HepG2 (cell line): ENCODE measurements around the gene PPP1R7. TPM values are rescaled to one million over a fixed set of nuclear protein-coding genes. Genes with fewer than 3 reads are reported as not detected.

Experiments used
- AFF4 ChIP-seq: sonication (generic); formaldehyde crosslinking; IDR thresholded peaks from 2 replicates; pipeline ENCODE4 v1.4.0; 2020; ENCODE audit warnings: missing genetic modification reagents
- CENPT ChIP-seq: sonication (generic); formaldehyde crosslinking; IDR thresholded peaks from 2 replicates; pipeline ENCODE4 v1.8.0; 2022; ENCODE audit warnings: low read depth, mild to moderate bottlenecking, moderate library complexity, missing genetic modification reagents
- HDAC2 ChIP-seq: sonication (generic); formaldehyde crosslinking; IDR thresholded peaks from 2 replicates; pipeline ENCODE4 v1.4.0; 2020; ENCODE audit warnings: missing genetic modification reagents
- MYC ChIP-seq: sonication (generic); formaldehyde crosslinking; IDR thresholded peaks from 2 replicates; pipeline ENCODE4 v1.9.0; 2021; ENCODE audit warnings: missing genetic modification reagents, borderline replicate concordance
- NCOR1 ChIP-seq: fragments of 200-600 bp; sonication (generic); IDR thresholded peaks from 2 replicates; pipeline ENCODE4 v1.7.0; 2017; ENCODE audit warnings: antibody characterized with exemption, low read length, borderline replicate concordance
- NPAS2 ChIP-seq: sonication (generic); formaldehyde crosslinking; IDR thresholded peaks from 2 replicates; pipeline ENCODE4 v1.8.0; 2022; ENCODE audit warnings: mild to moderate bottlenecking, missing genetic modification reagents, borderline replicate concordance
- POGK ChIP-seq: sonication (generic); formaldehyde crosslinking; conservative IDR thresholded peaks from 2 replicates; pipeline ENCODE4 v1.8.0; 2022; ENCODE audit warnings: mild to moderate bottlenecking, moderate library complexity, missing genetic modification reagents
- ZBTB7A ChIP-seq: sonication (generic); formaldehyde crosslinking; IDR thresholded peaks from 2 replicates; pipeline ENCODE4 v1.8.0; 2022; ENCODE audit warnings: mild to moderate bottlenecking, missing genetic modification reagents
- ZFP90 ChIP-seq: sonication (generic); formaldehyde crosslinking; IDR thresholded peaks from 2 replicates; pipeline ENCODE4 v1.8.0; 2022; ENCODE audit warnings: missing genetic modification reagents, mild to moderate bottlenecking, inconsistent platforms, borderline replicate concordance
- ZNF235 ChIP-seq: sonication (generic); formaldehyde crosslinking; IDR thresholded peaks from 2 replicates; pipeline ENCODE4 v1.8.1; 2023; ENCODE audit warnings: mild to moderate bottlenecking, missing genetic modification reagents, borderline replicate concordance
- ZNF318 ChIP-seq: sonication (generic); formaldehyde crosslinking; IDR thresholded peaks from 2 replicates; pipeline ENCODE4 v1.4.0; 2020; ENCODE audit warnings: mild to moderate bottlenecking, missing genetic modification reagents
- ZNF780A ChIP-seq: sonication (generic); formaldehyde crosslinking; IDR thresholded peaks from 2 replicates; pipeline ENCODE4 v1.8.0; 2022; ENCODE audit warnings: mild to moderate bottlenecking, missing genetic modification reagents, moderate library complexity
- polyA plus RNA-seq, 8 experiments: library from polyadenylated mRNA; depleted of rRNA in 3 of 8; stranded (reverse) in 7 of 8; unstranded in 1 of 8; fragments of >200 nt; fragmentation: Illumina TruSeq in 4 of 8; extraction: Trizol in 4 of 8; gene quantifications; 2 replicates each; pipeline versions ENCODE4 v1.2.1 to v1.2.3, GENCODE V29; 2011 to 2016; ENCODE audit warnings: low read depth in 4 of 8, missing spikeins in 1 of 8, mixed read lengths in 1 of 8; ENCODE audit not compliant: insufficient read depth in 1 of 8
- total RNA-seq, 5 experiments: library from RNA; depleted of rRNA; stranded (reverse); fragments of >200 nt; fragmentation: Illumina TruSeq; extraction: Trizol; gene quantifications; 2 replicates each; pipeline ENCODE4 v1.2.3, GENCODE V29; 2016; ENCODE audit warnings: low read depth in 1 of 5

The PPP1R7 gene
- total and polyA plus RNA-seq, 2 of the 13 experiments (the other 11 are each of a cell fraction or from before 2014, with no cell fraction given): 33.3 to 67.9 TPM

GRCh38 chr2:241224018-241224850 lies 74.0 kb downstream of the PPP1R7 start (continued):
- TF ChIP-seq ZBTB7A (CRISPR knock-in tag) (peak; percentile 97), ZNF780A (CRISPR knock-in tag) (no peak), NCOR1 (peak; percentile 68), HDAC2 (CRISPR knock-in tag) (peak; percentile 55; the same call in 1 of the 2 replicates), NPAS2 (no peak), ZFP90 (CRISPR knock-in tag) (peak; percentile 83; the same call in 1 of the 2 replicates), CENPT (CRISPR knock-in tag) (no peak; the same call in 1 of the 2 replicates), ZNF318 (peak; percentile 37; the same call in 1 of the 2 replicates), AFF4 (no peak), POGK (CRISPR knock-in tag) (peak; percentile 73; the same call in 1 of the 2 replicates), ZNF235 (CRISPR knock-in tag) (no peak), MYC (peak; percentile 80)
